ENCODE data around the gene DAAM1.

GRCh38 chr14:59197695-59198262 lies 9.3 kb downstream of the DAAM1 start:
- TF ChIP-seq CTCF (IDR thresholded peaks at IDR 0.05) (no peak), SP1 (CRISPR knock-in tag; conservative IDR thresholded peaks at IDR 0.05) (no peak), TP53 (CRISPR knock-in tag; IDR thresholded peaks at IDR 0.05) (no peak)
- TF ChIP-seq, protein P1, sequence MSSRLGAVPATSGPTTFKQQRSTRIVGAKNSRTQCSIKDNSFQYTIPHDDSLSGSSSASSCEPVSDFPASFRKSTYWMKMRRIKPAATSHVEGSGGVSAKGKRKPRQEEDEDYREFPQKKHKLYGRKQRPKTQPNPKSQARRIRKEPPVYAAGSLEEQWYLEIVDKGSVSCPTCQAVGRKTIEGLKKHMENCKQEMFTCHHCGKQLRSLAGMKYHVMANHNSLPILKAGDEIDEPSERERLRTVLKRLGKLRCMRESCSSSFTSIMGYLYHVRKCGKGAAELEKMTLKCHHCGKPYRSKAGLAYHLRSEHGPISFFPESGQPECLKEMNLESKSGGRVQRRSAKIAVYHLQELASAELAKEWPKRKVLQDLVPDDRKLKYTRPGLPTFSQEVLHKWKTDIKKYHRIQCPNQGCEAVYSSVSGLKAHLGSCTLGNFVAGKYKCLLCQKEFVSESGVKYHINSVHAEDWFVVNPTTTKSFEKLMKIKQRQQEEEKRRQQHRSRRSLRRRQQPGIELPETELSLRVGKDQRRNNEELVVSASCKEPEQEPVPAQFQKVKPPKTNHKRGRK (CRISPR knock-in tag; IDR thresholded peaks at IDR 0.05; ENCODE audit: borderline replicate concordance) = no peak
